GM19239 (cell line): ENCODE results near the gene SASH1.
"Not testable (repeated sequence)": the region's sequence is repeated elsewhere in the genome, so short reads cannot be mapped to it uniquely, and the experiment has no call there.

Experiments used
- DNase-seq: peaks from one replicate; pipeline ENCODE4 v3.0.0; 2011; ENCODE audit warnings: low spot score; ENCODE audit not compliant: insufficient read length
- FAIRE-seq: peaks from 2 replicates; lab custom pipeline; 2011; peaks lifted over from hg19 to GRCh38; lab: Jason Lieb, UNC

The SASH1 gene

GRCh38 chr6:148358196-148358785, 15.7 kb downstream of the SASH1 start:
- no peak for DNase-seq
- FAIRE-seq: no peak

GRCh38 chr6:148359228-148359627, 16.6 kb downstream of the SASH1 start:
- DNase-seq (no peak), FAIRE-seq (no peak)

- FAIRE-seq (no peak), DNase-seq (no peak)
These were observed 21.6 kb downstream of the SASH1 start for GRCh38 chr6:148364056-148364824.

GRCh38 chr6:148365041-148365440, 22.4 kb downstream of the SASH1 start:
- no peak for FAIRE-seq
- no peak for DNase-seq

GRCh38 chr6:148367411-148368024, 24.9 kb downstream of the SASH1 start:
- no peak for DNase-seq
- FAIRE-seq: no peak

GRCh38 chr6:148370176-148370575, 27.5 kb downstream of the SASH1 start:
- FAIRE-seq (no peak), DNase-seq (no peak)

- FAIRE-seq (no peak), DNase-seq (no peak)
These were observed 31.6 kb downstream of the SASH1 start for GRCh38 chr6:148374040-148374774.

GRCh38 chr6:148375401-148375800, 32.8 kb downstream of the SASH1 start:
- DNase-seq (no peak), FAIRE-seq (no peak)

GRCh38 chr6:148379481-148379880, 36.8 kb downstream of the SASH1 start:
- DNase-seq: no peak
- no peak for FAIRE-seq

- no peak for DNase-seq
- FAIRE-seq: no peak
These were observed 37.5 kb downstream of the SASH1 start for GRCh38 chr6:148379966-148380713.

GRCh38 chr6:148382051-148382450, 39.4 kb downstream of the SASH1 start:
- not testable (repeated sequence) for DNase-seq, FAIRE-seq

- FAIRE-seq (no peak), DNase-seq (no peak)
These were observed 40.2 kb downstream of the SASH1 start for GRCh38 chr6:148382861-148383260.

- FAIRE-seq: no peak
These were observed 41.2 kb downstream of the SASH1 start for GRCh38 chr6:148383658-148384368.

GRCh38 chr6:148385379-148385778, 42.7 kb downstream of the SASH1 start:
- FAIRE-seq: no peak

More at GRCh38 chr6:148383658-148384368, 41.2 kb downstream of the SASH1 start:
- DNase-seq: no peak

GRCh38 chr6:148388521-148388920, 45.9 kb downstream of the SASH1 start:
- FAIRE-seq: no peak
- no peak for DNase-seq

More at GRCh38 chr6:148385379-148385778, 42.7 kb downstream of the SASH1 start:
- DNase-seq: no peak

GRCh38 chr6:148389086-148389485, 46.4 kb downstream of the SASH1 start:
- DNase-seq (no peak), FAIRE-seq (no peak)

- no peak for FAIRE-seq
- no peak for DNase-seq
These were observed 47.3 kb downstream of the SASH1 start for GRCh38 chr6:148389917-148390316.

- DNase-seq, FAIRE-seq: not testable (repeated sequence)
These were observed 49.5 kb downstream of the SASH1 start for GRCh38 chr6:148392127-148392526.

- DNase-seq: no peak
- FAIRE-seq: no peak
These were observed 50.0 kb downstream of the SASH1 start for GRCh38 chr6:148392671-148393070.
